Activated CD4-positive, CD25-positive, alpha-beta regulatory T cell (primary cell): Measurements from ENCODE around the gene AP1G1.
"Not testable (repeated sequence)": the region's sequence is repeated elsewhere in the genome, so short reads cannot be mapped to it uniquely, and the experiment has no call there.

Source experiments
- DNase-seq, 4 experiments: peaks; one replicate each; lab custom pipeline; 2025; lab: John Stamatoyannopoulos, UW

AP1G1 gene

DNA sequence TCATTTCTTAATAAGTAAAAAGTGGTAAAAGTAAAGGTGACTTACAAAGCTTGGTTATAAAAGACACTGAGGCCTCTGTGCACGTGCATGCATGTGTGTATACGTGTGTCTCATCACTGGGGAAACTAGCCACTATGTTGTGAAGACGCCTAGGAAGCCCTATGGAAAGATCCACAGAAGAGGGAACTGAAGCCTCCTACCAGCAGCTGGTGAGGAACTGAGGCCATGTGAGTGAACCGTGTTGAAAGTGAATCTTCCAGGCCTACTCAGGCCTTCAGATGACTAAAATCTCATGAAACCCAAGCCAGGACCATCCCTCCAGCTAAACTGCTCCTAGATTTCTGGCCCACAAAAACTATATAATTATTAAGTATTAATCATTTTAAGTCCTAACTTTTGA, 107.8 kb downstream of the AP1G1 start:
- DNase-seq = no peak

DNA sequence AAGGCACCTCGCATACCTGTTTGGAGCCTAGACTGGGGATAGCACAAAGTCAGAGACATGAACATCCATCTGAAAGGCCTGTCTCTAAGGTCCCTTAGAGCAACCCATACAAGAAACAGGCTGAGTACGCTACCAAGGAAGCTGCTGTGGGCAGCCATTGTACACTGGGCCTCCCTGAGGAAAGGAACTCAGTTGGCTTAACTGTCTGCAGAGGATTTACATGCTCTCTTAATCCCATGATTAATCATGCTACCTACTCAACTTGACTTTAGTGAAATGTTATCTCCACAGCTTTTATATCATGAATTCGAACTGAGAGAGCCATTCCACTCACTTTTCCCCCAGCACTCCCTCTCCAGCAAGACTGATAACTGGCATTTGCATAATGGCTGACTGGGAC, 110.1 kb downstream of the AP1G1 start:
- DNase-seq = no peak

DNA sequence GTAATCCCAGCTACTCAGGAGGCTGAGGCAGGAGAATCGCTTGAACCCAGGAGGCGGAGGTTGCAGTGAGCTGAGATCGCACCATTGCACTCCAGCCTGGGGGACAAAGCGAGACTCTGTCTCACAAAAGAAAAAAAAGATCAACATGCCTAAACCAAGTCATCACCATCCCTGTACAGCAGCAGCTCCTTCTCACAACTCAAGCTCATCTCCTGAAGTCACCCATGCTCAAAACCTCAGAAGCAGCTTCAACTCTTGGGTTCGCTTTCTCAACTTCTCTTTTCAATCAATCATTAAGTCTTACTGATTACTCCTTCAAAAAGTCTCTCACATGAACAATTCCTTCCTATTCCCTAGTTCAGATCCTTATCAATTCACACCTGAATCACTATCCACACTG, 115.5 kb downstream of the AP1G1 start:
- no peak for DNase-seq

DNA sequence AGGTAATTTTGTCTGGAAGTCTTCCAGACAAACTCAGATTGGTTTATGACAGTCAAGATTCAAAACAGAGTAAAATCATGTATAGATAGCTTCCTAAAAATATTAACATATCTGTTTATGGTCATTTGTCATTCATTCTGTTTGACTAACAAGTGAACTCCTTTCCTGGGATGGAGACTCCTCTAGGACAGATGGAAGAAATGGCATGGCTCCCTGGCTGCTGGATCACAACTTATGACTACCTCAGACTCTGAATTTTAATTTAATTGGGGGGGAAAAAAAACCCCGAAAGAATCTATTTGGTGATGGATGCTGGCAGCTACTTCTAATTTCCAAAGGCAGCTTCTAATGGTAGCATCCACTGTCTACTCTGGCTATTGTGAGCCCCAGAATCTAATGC, 118.7 kb downstream of the AP1G1 start:
- DNase-seq = no peak

DNA sequence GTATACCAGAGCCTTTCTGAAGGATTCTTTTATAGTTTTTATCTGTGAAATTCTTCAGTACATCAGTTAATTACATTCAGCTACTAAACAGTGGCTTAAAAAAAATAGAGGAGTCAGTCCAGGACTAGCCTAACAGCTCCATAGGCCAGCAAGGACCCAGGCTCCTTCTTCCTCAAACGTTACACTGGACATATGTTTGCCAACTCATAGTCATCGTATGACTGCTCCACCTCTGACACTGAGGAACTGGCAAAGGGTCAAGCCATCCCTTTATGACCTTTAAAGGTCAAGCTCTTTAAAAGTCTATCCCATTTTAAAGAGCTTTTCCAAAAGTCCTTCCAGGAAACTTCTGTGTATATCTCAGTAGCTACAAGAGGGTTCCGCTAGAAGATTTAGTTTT, 120.8 kb downstream of the AP1G1 start:
- DNase-seq = no peak

DNA sequence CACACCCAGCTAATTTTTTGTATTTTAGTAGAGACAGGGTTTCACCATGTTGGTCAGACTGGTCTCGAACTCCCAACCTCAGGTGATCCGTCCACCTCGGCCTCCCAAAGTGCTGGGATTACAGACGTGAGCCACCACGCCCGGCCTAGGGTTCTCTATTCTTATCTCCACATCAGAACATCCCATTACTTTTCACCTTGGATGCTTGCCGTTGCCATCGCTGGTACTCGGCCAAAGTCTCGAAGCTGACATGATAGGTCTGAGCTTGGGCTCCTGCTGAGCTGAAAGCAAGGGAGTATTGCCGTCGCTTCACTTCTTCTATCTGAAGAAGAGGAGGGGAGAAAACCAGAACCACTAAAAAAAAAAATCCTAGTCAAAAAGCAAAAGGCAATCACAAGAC, 124.4 kb downstream of the AP1G1 start:
- DNase-seq = not testable (repeated sequence)

DNA sequence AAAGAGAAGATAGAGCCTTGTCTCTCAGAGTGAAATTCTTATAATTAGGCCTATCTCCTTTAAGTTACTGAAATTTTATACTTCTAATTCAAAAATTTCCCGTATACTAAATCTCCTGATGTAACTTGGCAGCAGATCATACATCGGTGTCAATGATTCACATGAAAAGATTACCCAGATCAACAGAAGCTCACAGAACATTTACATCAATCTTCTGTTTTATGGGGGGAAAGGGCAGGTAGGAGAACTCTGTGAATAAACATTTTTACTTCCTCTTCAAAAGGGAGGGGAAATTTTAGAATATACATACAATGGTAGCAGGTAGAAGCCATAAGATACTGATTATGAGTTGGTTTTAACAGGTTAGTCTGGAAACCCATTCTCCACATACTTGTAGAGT, 127.3 kb downstream of the AP1G1 start:
- no peak for DNase-seq
